ENCODE results near the gene TYK2.

Gene TYK2

GRCh38 chr19:10334588-10335351, 45.6 kb downstream of the TYK2 start:
- DNase-seq (ENCODE audit: low read depth in 2 of 2), result peak in 1 of 2 donors; percentile 35

- no peak for DNase-seq (ENCODE audit: low read depth in 2 of 2)
These were observed 46.4 kb downstream of the TYK2 start for GRCh38 chr19:10333758-10334587.

- peak; percentile 96 to 97 for DNase-seq (ENCODE audit: low read depth in 2 of 2)
These were observed 47.2 kb downstream of the TYK2 start, which contains the start of gene RAVER1 for GRCh38 chr19:10332965-10333757. TSS of gene RAVER1 (minus strand) at chr19:10333529. CDS start at chr19:10333507, 22 bp downstream.

- DNase-seq (ENCODE audit: low read depth in 2 of 2), result no peak
These were observed 48.0 kb downstream of the TYK2 start for GRCh38 chr19:10332158-10332964.

DNA sequence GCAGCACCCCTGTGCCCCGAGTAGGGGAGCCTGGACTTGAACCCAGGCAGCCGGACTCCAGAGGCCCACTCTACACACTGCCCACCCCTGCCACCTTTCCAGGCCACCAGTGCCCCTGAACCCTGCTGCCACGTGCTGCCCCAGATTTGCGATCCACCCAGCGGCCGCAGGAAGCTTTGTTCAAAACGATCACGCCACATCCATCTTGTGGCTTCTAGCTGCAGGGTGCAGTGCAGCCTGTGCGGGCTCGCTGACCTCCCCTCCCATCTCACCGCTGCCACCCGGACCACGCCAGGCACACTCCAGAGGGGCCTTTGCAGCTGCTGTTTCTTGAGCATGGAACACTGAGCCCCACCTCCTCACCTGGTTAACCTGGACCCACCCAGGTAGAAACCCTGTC, 50.8 kb downstream of the TYK2 start:
- DNase-seq (ENCODE audit: low read depth in 2 of 2), result no peak

DNA sequence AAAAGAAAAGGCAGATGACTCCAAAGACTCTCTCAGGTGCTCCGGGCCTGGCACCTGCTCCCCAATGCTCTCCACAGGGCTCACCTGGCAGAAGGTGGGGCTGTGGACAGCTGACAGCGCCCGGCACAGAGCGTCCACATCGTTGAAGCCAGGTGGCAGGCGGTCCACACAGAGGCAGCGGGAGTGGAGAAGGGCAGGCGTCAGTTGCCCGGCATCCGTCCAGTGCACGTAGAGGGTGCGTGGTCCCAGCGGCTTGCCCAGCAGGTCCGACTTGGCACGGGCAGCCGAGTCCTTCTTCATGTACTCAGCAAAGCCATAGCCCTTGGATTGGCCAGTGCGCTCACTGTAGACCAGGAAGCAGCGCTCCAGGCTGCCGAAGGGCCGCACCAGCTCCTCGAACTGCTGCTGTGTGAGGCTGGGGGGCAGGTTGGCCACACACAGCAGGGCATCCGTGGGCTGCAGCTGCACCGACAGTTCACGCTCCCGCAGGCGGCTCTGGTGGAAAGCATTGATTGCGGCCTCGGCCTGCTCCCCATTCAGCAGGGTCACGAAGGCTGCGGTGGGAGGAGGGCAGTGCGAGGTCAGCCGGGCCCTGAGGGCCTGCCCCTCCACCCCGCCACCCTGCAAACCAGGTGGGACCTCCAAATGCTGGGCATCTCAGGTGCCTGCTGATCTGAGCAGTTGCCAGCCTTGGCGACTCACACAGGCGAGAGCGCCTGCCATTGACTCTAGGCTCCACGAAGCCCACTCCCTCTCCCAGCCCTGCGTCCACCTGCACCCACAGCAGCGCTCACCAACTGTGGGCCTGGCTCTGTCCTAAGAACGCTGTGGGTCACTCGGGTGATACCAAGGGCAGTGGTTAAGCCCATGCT, 51.6 kb downstream of the TYK2 start:
- no peak for DNase-seq (ENCODE audit: low read depth in 2 of 2)

DNA sequence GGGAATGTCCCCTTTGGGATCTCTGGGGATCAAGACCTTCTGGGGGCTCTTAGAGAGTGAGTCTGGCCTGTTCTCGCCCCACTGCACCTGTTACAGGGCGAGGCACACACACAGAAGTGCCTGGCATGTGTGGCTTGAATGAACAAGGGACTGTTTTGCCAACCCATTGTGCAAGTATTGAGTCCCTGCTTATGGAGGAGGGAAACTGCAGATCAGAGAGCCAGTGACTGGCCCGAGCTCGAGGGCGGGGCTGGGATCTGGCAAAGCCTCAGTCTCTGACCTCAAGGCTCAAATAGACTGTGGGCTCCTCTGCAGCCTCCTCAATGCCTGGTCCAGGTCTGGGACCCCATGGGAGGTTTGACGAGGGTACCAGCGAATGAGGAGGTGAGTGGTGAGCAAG, 52.6 kb downstream of the TYK2 start:
- DNase-seq (ENCODE audit: low read depth in 2 of 2), result no peak

DNA sequence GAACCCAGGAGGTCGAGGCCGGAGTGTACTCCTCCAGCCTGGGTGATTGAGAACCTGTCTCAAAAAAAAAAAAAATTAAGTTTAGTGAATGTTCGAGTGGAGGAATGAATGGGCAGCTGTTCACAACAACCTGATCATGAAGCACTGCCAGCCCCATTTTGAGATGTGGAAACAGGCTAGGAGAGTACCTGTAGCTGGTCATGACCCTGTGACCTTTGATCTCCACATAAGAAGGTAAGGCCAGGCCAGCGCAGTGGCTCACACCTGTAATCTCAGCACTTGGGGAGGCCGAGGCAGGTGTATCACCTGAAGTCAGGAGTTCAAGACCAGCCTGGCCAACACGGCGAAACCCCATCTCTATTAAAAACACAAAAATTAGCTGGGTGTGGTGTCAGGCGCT, 54.6 kb downstream of the TYK2 start:
- DNase-seq (ENCODE audit: low read depth in 2 of 2), result no peak

- no peak for DNase-seq (ENCODE audit: low read depth in 2 of 2)
These were observed 58.2 kb downstream of the TYK2 start for GRCh38 chr19:10321874-10322835.

DNA sequence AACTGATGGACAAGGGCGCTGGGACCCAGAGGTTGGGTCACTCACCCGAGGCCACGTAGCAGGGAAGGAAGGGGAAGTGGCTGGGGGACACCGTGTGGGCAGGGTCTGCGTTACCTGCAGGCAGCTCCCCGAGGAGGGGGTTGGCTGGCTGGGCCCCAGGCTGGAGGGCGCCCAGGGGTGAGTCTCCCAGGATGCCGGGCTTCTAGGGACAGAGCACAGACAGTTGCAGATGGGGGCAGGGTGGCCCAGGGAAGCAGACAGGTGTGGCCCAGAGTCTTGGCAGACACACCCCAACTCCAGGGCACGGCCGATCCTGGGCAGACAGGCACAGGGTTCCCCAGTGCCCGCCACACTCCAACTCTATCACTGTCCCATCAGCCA, 59.0 kb downstream of the TYK2 start:
- no peak for DNase-seq (ENCODE audit: low read depth in 2 of 2)

DNA sequence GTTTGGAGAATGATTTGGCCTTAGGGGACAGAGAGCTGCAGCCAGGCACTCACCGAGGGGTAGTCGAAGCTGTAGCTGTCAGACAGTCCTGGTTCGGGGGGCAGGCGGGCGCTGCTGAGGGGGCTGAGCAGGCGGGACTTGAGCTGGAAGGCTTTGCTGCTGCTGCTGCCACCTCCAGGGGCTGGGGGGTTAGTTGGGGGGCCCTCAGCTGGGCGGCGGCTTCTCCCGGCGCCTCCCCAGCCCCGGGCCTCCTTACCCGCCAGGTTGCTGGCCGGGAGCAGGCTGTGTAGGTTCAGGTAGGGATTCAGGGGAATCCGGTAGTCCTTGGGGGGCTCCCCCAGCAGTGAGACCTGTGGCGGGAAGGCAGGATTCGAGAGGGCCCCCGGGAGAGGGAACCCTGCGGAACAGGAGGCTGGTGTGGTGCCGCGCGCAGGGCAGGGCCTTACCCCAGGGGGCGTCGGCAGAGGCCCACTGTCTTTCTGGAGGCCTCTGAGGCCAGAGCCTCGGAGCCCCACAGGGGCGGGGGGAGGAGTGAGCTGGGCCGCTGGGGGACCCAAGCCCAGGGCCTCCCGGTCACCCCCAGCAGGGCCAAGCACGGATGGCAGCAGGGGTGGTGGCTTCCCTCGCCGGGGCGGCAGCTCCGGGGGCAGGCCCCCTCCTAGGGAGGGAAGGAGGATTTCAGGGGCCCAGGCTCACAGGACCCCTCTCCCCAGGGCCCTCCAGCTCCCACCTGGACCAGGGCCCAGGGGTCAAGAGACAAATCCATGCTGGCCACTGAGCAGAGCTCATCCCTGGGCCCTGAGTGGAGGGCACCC, 59.6 kb downstream of the TYK2 start:
- no peak for DNase-seq (ENCODE audit: low read depth in 2 of 2)

DNA sequence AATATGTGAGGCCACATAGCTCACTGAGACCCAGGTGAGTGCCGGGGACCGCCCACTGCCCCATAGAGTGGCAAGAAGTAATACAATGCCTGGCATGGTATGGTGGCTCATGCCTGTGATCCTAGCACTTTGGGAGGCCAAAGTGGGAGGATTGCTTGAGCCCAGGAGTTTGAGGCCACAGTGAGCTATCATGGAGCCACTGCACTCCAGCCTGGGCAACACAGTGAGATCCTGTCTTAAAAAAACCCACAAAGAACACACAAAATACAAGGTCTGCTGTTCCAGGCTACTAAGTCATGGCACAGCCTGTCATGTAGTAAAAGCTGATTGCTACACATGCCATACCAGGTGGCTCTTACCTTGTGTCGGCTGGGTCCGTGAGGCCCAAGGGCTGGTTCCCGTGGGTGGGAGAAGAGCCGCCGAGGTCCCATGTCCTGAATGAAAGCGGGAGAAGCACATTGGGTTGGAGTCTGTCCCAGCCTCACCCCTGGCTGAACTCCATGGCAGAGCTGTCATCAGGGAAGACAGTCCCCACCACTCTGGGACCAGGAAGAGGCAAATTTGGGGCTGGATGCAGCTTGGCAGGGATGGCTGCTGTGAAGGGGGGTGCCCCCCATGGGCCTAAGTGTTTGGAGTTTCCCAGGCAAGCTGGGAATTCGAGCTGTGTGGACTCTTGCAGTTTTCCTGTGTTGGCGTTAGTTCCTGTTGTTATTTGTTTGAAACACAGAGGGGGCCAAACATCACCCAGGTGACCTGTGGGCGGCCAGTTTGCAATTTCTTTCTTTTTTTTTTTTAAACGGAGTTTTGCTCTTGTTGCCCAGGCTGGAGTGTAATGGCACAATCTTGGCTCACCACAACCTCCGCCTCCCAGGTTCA, 61.3 kb downstream of the TYK2 start:
- DNase-seq (ENCODE audit: low read depth in 2 of 2), result no peak

- DNase-seq (ENCODE audit: low read depth in 2 of 2), result no peak
These were observed 62.4 kb downstream of the TYK2 start for GRCh38 chr19:10317857-10318462.

GRCh38 chr19:10317045-10317856, 63.1 kb downstream of the TYK2 start:
- no peak for DNase-seq (ENCODE audit: low read depth in 2 of 2)

DNA sequence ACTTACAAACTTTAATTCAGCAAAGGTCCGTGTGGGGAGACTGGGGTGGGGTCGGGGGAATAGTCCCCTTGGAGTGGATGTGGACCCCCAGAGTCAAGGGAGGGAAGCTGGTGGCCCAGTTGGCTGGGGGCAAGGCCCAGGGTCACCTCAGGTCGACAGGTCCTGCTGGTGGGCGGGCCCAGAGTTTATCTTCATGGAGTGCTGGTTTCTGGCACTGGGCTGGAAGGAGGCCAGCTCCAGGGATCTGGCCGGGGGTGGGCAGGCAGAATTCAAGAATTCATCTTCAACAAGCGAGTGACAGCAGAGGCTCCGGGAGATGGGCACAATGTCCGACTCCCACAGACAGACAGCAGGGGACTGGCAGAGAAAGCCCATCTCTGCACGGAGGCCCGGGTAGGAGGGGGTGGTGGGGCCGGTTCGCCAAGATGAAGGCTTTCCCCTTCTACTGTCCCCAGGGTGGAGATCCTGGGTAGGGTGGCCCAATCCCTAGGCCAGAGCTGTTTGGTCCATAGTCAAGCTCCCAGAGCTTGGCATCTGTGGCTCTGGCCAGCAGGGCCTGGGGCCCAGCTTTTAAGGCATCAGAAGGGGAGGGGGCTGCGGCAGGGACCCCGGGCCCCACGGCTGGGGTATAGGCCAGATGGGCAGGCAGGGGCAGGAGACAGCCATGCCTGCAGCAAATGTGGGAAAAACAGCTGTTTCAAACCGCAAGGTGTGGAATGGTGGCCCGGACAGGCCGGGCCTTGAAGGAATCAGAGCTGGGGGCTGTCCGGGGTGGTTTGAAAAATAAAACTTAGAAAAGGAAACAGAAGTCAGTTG, 63.9 kb downstream of the TYK2 start:
- no peak for DNase-seq (ENCODE audit: low read depth in 2 of 2)
